IMR-90 (cell line): ENCODE results near the gene THSD8. TPM values are rescaled to one million over a fixed set of nuclear protein-coding genes. Genes with fewer than 3 reads are reported as not detected.

Experiments
- ATAC-seq: fragments of 200-7000 bp; cut with Tn5 transposase; 2 replicates; pipeline ENCODE4 v1.9.1; 2020; ENCODE audit warnings: low read depth, mild to moderate bottlenecking, moderate library complexity
- BruUV-seq: library from RNA; stranded (reverse); fragments of 400-500 nt; replicated peaks from 2 replicates; lab custom pipeline; 2021; lab: Mats Ljungman, UMichigan
- CTCF ChIA-PET: fragments of 300-600 bp; formaldehyde crosslinking; extraction: SDS; loops from one replicate; lab custom pipeline; 2021; ENCODE audit warnings: antibody characterized with exemption; lab: Yijun Ruan, JAX
- POLR2A ChIA-PET: fragments of 300-600 bp; sonication (Branson Sonifier 250); formaldehyde crosslinking; loops from one replicate; lab custom pipeline; 2022; ENCODE audit warnings: antibody characterized with exemption; ENCODE audit not compliant: unreplicated experiment; lab: Charles Lee
- DNase-seq: peaks from one replicate; pipeline ENCODE4 v3.0.0; 2013
- H2AFZ ChIP-seq: replicated peaks from 2 replicates; pipeline ENCODE3; 2013; ENCODE audit warnings: low read length, mild to moderate bottlenecking; ENCODE audit not compliant: poor library complexity
- H2AK5ac ChIP-seq: 2 replicates; pipeline ENCODE4 v1.6.1; 2013; ENCODE audit warnings: low read depth, low read length, inconsistent platforms
- H2AK9ac ChIP-seq: replicated peaks from 2 replicates; pipeline ENCODE3; 2013; ENCODE audit warnings: mild to moderate bottlenecking, low read depth, low read length, moderate library complexity; ENCODE audit not compliant: poor library complexity
- H2BK120ac ChIP-seq: 2 replicates; pipeline ENCODE4 v1.6.1; 2013; ENCODE audit warnings: low read depth, low read length, inconsistent platforms
- H2BK15ac ChIP-seq: 3 replicates; pipeline ENCODE4 v1.6.1; 2013; ENCODE audit warnings: low read depth, low read length, inconsistent platforms
- H2BK20ac ChIP-seq: 2 replicates; pipeline ENCODE4 v1.6.1; 2013; ENCODE audit warnings: low read depth, mild to moderate bottlenecking, inconsistent platforms, low read length, moderate library complexity
- H2BK5ac ChIP-seq: 2 replicates; pipeline ENCODE4 v1.6.1; 2013; ENCODE audit warnings: mild to moderate bottlenecking, low read depth, low read length, inconsistent platforms; ENCODE audit not compliant: poor library complexity, severe bottlenecking
- H3K14ac ChIP-seq: replicated peaks from 2 replicates; pipeline ENCODE4 v1.6.1; 2013; ENCODE audit warnings: low read depth, low read length, inconsistent platforms
- H3K18ac ChIP-seq: 2 replicates; pipeline ENCODE4 v1.6.1; 2013; ENCODE audit warnings: low read depth, low read length, control low read depth
- H3K23ac ChIP-seq: 2 replicates; pipeline ENCODE4 v1.6.1; 2013; ENCODE audit warnings: low read depth, low read length, inconsistent platforms
- H3K27ac ChIP-seq: 2 replicates; pipeline ENCODE4 v1.5.1; 2013; ENCODE audit warnings: mild to moderate bottlenecking, control low read depth, low read length; ENCODE audit not compliant: insufficient read depth
- H3K27me3 ChIP-seq: 2 replicates; pipeline ENCODE4 v1.6.1; 2013; ENCODE audit warnings: low read length; ENCODE audit not compliant: control insufficient read depth, insufficient read depth
- H3K36me3 ChIP-seq: 2 replicates; pipeline ENCODE4 v1.6.1; 2013; ENCODE audit warnings: low read length, mixed read lengths; ENCODE audit not compliant: control insufficient read depth, insufficient read depth
- H3K4ac ChIP-seq: 2 replicates; pipeline ENCODE4 v1.6.1; 2013; ENCODE audit warnings: low read depth, low read length, inconsistent platforms
- H3K4me1 ChIP-seq: 2 replicates; pipeline ENCODE4 v1.6.1; 2013; ENCODE audit warnings: low read length, mixed read lengths; ENCODE audit not compliant: control insufficient read depth, insufficient read depth
- H3K4me2 ChIP-seq: 2 replicates; pipeline ENCODE4 v1.6.1; 2013; ENCODE audit warnings: low read depth, mild to moderate bottlenecking, control low read depth, low read length, moderate library complexity
- H3K4me3 ChIP-seq: 2 replicates; pipeline ENCODE4 v1.5.1; 2013; ENCODE audit warnings: low read depth, mild to moderate bottlenecking, control low read depth, low read length, moderate library complexity; ENCODE audit not compliant: insufficient read depth
- H3K56ac ChIP-seq: 2 replicates; pipeline ENCODE4 v1.6.1; 2013; ENCODE audit warnings: low read length, inconsistent platforms; ENCODE audit not compliant: insufficient read depth; ENCODE audit errors: extremely low read depth
- H3K79me1 ChIP-seq, 2 experiments: 2 replicates each; pipeline ENCODE4 v1.6.1; 2013; ENCODE audit warnings: low read length in 2 of 2, inconsistent platforms in 1 of 2, low read depth in 1 of 2
- H3K9ac ChIP-seq: 2 replicates; pipeline ENCODE4 v1.6.1; 2013; ENCODE audit warnings: low read depth, low read length, control low read depth
- H3K9me1 ChIP-seq: 2 replicates; pipeline ENCODE4 v1.6.1; 2013; ENCODE audit warnings: low read length, inconsistent platforms; ENCODE audit not compliant: insufficient read depth
- H3K9me3 ChIP-seq: 2 replicates; pipeline ENCODE4 v1.6.1; 2013; ENCODE audit warnings: low read length; ENCODE audit not compliant: control insufficient read depth, insufficient read depth
- H4K20me1 ChIP-seq: 2 replicates; pipeline ENCODE4 v1.6.1; 2013; ENCODE audit warnings: low read length, inconsistent platforms; ENCODE audit not compliant: insufficient read depth
- H4K5ac ChIP-seq: 2 replicates; pipeline ENCODE4 v1.6.1; 2013; ENCODE audit warnings: mild to moderate bottlenecking, low read depth, low read length, control low read depth
- H4K8ac ChIP-seq, 2 experiments: 2 replicates each; pipeline ENCODE4 v1.6.1; 2013; ENCODE audit warnings: low read depth in 2 of 2, low read length in 2 of 2, control low read depth in 1 of 2, inconsistent platforms in 1 of 2
- H4K91ac ChIP-seq: 2 replicates; pipeline ENCODE4 v1.6.1; 2013; ENCODE audit warnings: low read depth, low read length, inconsistent platforms; ENCODE audit not compliant: insufficient read depth
- CHD1 ChIP-seq: IDR thresholded peaks from 2 replicates; pipeline ENCODE4 v1.6.1; 2012; ENCODE audit warnings: low read depth, low read length, improper control_type of control experiment
- CTCF ChIP-seq: conservative IDR thresholded peaks from 2 replicates; pipeline ENCODE4 v1.5.1; 2012; ENCODE audit warnings: mild to moderate bottlenecking, low read depth, low read length, improper control_type of control experiment
- MAZ ChIP-seq: IDR thresholded peaks from 2 replicates; pipeline ENCODE4 v1.6.1; 2012; ENCODE audit warnings: low read depth, mild to moderate bottlenecking, low read length, improper control_type of control experiment, moderate library complexity, borderline replicate concordance
- NFE2L2 ChIP-seq: fragments of 150-350 bp; IDR thresholded peaks from 2 replicates; pipeline ENCODE4 v1.6.1; 2016; ENCODE audit warnings: low read depth, mild to moderate bottlenecking, low read length
- RAD21 ChIP-seq: IDR thresholded peaks from 2 replicates; pipeline ENCODE4 v1.6.1; 2012; ENCODE audit warnings: low read length, improper control_type of control experiment
- RFX5 ChIP-seq: IDR thresholded peaks from 2 replicates; pipeline ENCODE4 v1.8.0; 2012; ENCODE audit warnings: low read depth, mild to moderate bottlenecking, low read length, moderate library complexity
- SMC3 ChIP-seq: fragments of 150-350 bp; IDR thresholded peaks from 2 replicates; pipeline ENCODE4 v1.6.1; 2016; ENCODE audit warnings: low read depth, mild to moderate bottlenecking, antibody characterized with exemption, low read length, moderate library complexity
- USF2 ChIP-seq: fragments of 150-350 bp; IDR thresholded peaks from 2 replicates; pipeline ENCODE4 v1.6.1; 2017; ENCODE audit warnings: mild to moderate bottlenecking, antibody characterized with exemption, low read length, low read depth
- WGBS, 2 experiments: methylation state at CpG; one replicate each; pipeline versions ENCODE4 v1.1.5 to v1.1.7; 2013; ENCODE audit warnings: missing lambda C conversion rate in 2 of 2; ENCODE audit not compliant: insufficient read length in 1 of 2; ENCODE audit errors: extremely low coverage in 2 of 2; 5-methylcytosine and 5-hydroxymethylcytosine counted together
- dilution Hi-C: fragments of 300-500 bp; cut with HindIII; formaldehyde crosslinking; loops from one replicate; pipeline ENCODE4 v1.14.3; 2018; ENCODE audit warnings: low sequenced_read_pairs; ENCODE audit not compliant: unreplicated experiment
- in situ Hi-C: fragments of 300-500 bp; cut with MboI; formaldehyde crosslinking; loops from 3 replicates; pipeline ENCODE4 v1.14.3; 2019; ENCODE audit warnings: low sequenced_read_pairs, inconsistent platforms, mixed read lengths
- intact Hi-C: fragments of 100-400 bp; cut with micrococcal nuclease; formaldehyde crosslinking; loops from 2 replicates; pipeline ENCODE4 v1.10.0; 2022
- polyA plus RNA-seq, 3 experiments: library from polyadenylated mRNA; depleted of rRNA; stranded (reverse); fragments of >200 nt; gene quantifications; 2 replicates each; pipeline ENCODE4 v1.2.3, GENCODE V29; 2012; ENCODE audit warnings: low replicate concordance in 1 of 3
- total RNA-seq: library from RNA; depleted of rRNA; stranded (reverse); fragments of >200 nt; gene quantifications from 2 replicates; pipeline ENCODE4 v1.2.3, GENCODE V29; 2012

THSD8 gene
- total and polyA plus RNA-seq, 2 of the 4 experiments (the other 2 are of a cell fraction), result 0.68 TPM; not detected in 1

- Histone ChIP-seq H2AK5ac (peak overlapping the region; percentile 76), H3K36me3 (peaks cover 9% of the 10 kb centered on the region), H3K23ac (peak overlapping the region; percentile 94), H3K18ac (peak overlapping the region; percentile 45; the same call in 1 of the 2 replicates), H2BK15ac (no peak overlapping the region), H3K14ac (peak overlapping the region; percentile 92), H3K4ac (peak overlapping the region; percentile 57), H2AK9ac (peak overlapping the region; percentile 88), H3K4me2 (peak overlapping the region; percentile 92), H3K27me3 (no peaks in the 10 kb centered on the region), H3K9ac (peak overlapping the region; percentile 95), H2BK120ac (no peak overlapping the region), H3K79me1 (peaks cover 4 to 22% of the 10 kb centered on the region in 2 experiments; a peak in 3 of 4 replicates), H4K5ac (peak overlapping the region; percentile 50; the same call in 1 of the 2 replicates), H4K20me1 (no peaks in the 10 kb centered on the region), H3K56ac (no peak overlapping the region), H3K4me1 (peaks cover 6% of the 10 kb centered on the region), H2AFZ (peak overlapping the region; percentile 98), H2BK20ac (no peak overlapping the region), H3K9me1 (peaks cover 2% of the 10 kb centered on the region; the same call in 1 of the 2 replicates), H3K9me3 (no peaks in the 10 kb centered on the region), H4K91ac (peak overlapping the region; percentile 35; the same call in 1 of the 2 replicates), H4K8ac (peak overlapping the region; percentile 82 to 92; a peak in 2 of 4 replicates), H3K27ac (peak overlapping the region; percentile 78), H2BK5ac (peak overlapping the region; percentile 44), H3K4me3 (peak overlapping the region; percentile 90)
- in situ Hi-C loops (loop anchor here (5.0 kb wide), 1 partner anchor 34 kb away; no protein-coding TSS in a partner anchor), dilution Hi-C loops (no loop called here), intact Hi-C loops (no loop called here)
- DNase-seq (no peak), ATAC-seq (peak; percentile 26)
- CTCF ChIA-PET, result interaction anchor here (0.7 to 1.0 kb wide), 2 partner anchors 35 to 47 kb away, joined by 3 read pairs; no protein-coding TSS in a partner anchor
- POLR2A ChIA-PET, result interaction anchor here (0.8 kb wide), 1 partner anchor 9 kb away, joined by 3 read pairs; the partner anchor contains the start of gene JUNB
- BruUV-seq, result no TSS peak
- TF ChIP-seq NFE2L2 (no peak), RAD21 (no peak), CTCF (no peak), USF2 (no peak), SMC3 (no peak), RFX5 (no peak), CHD1 (no peak), MAZ (no peak)
- 1% methylated on average over 14 of the region's 38 CpGs; no CpG with 5 or more reads in 1 of the 2 experiments for WGBS, 2 experiments
Measured at GRCh38 chr19:12800923-12801465, 875 bp upstream of the THSD8 start.
